Activated naive CD4-positive, alpha-beta T cell treated with anti-CD3 and anti-CD28 coated beads for 36 hours (primary cell): ENCODE measurements around the gene TNRC6C. TPM values are rescaled to one million over a fixed set of nuclear protein-coding genes. Genes with fewer than 3 reads are reported as not detected.

ENCODE experiments used
- CTCF ChIA-PET: fragments of 350-600 bp; sonication (Branson Sonifier 250); formaldehyde crosslinking; loops from one replicate; lab custom pipeline; 2021; ENCODE audit warnings: antibody characterized with exemption; lab: Charles Lee
- DNase-seq: peaks from one replicate; pipeline ENCODE4 v3.0.0-alpha.2; 2020
- H3K27ac Mint-ChIP-seq: one replicate; pipeline ENCODE4 v1.8.0; 2021; ENCODE audit warnings: mild to moderate bottlenecking, mixed read lengths
- H3K27me3 Mint-ChIP-seq: one replicate; pipeline ENCODE4 v1.8.0; 2021; ENCODE audit warnings: low read depth, mixed read lengths
- H3K36me3 Mint-ChIP-seq: one replicate; pipeline ENCODE4 v1.8.0; 2021; ENCODE audit warnings: low read depth, mixed read lengths
- H3K4me1 Mint-ChIP-seq: one replicate; pipeline ENCODE4 v1.8.0; 2021; ENCODE audit warnings: low read depth, mixed read lengths
- H3K4me3 Mint-ChIP-seq: one replicate; pipeline ENCODE4 v1.8.0; 2021; ENCODE audit warnings: mild to moderate bottlenecking, moderate library complexity, mixed read lengths
- H3K9me3 Mint-ChIP-seq: one replicate; pipeline ENCODE4 v1.8.0; 2021; ENCODE audit warnings: mixed read lengths
- intact Hi-C: fragments of 100-400 bp; cut with micrococcal nuclease; formaldehyde crosslinking; loops from one replicate; pipeline ENCODE4 v1.15.1; 2023
- total RNA-seq, 2 experiments: library from RNA; stranded (reverse); gene quantifications; one replicate each; pipeline ENCODE4 v1.2.3, GENCODE V29; 2021

Gene TNRC6C
- total RNA-seq, 2 experiments from 2014 or later, result 11.4 to 12.8 TPM

- no peak for DNase-seq
- H3K27me3 Mint-ChIP-seq, result no peaks in the 10 kb centered on the region
- no peaks in the 10 kb centered on the region for H3K9me3 Mint-ChIP-seq
- CTCF ChIA-PET, result no interaction called here
- H3K27ac Mint-ChIP-seq, result peak overlapping the region; percentile 46
- peaks cover 5% of the 10 kb centered on the region for H3K36me3 Mint-ChIP-seq
- intact Hi-C loops, result no loop called here
- no peak overlapping the region for H3K4me3 Mint-ChIP-seq
- H3K4me1 Mint-ChIP-seq, result peaks cover 57% of the 10 kb centered on the region
These were observed 183.8 kb downstream of the TNRC6C start for GRCh38 chr17:78142119-78142861.

GRCh38 chr17:78143214-78144146 lies 185.0 kb downstream of the TNRC6C start:
- Mint-ChIP-seq H3K27ac (no peak overlapping the region), H3K36me3 (peaks cover 3% of the 10 kb centered on the region), H3K27me3 (no peaks in the 10 kb centered on the region), H3K4me1 (peaks cover 55% of the 10 kb centered on the region), H3K9me3 (no peaks in the 10 kb centered on the region), H3K4me3 (no peak overlapping the region)
- intact Hi-C loops, result no loop called here
- no peak for DNase-seq
- CTCF ChIA-PET, result interaction anchor here (0.6 to 1.2 kb wide), 3 partner anchors 8 to 205 kb away, joined by 4 to 5 read pairs (median 4); no protein-coding TSS in a partner anchor

- H3K4me3 Mint-ChIP-seq, result no peak overlapping the region
- no peaks in the 10 kb centered on the region for H3K9me3 Mint-ChIP-seq
- H3K4me1 Mint-ChIP-seq, result peaks cover 53% of the 10 kb centered on the region
- no peak overlapping the region for H3K27ac Mint-ChIP-seq
- CTCF ChIA-PET, result interaction anchor here (0.6 to 1.2 kb wide), 4 partner anchors 9 to 204 kb away, joined by 3 to 5 read pairs (median 4); no protein-coding TSS in a partner anchor
- peaks cover 2% of the 10 kb centered on the region for H3K36me3 Mint-ChIP-seq
- intact Hi-C loops, result no loop called here
- DNase-seq, result no peak
- H3K27me3 Mint-ChIP-seq, result no peaks in the 10 kb centered on the region
These were observed 185.7 kb downstream of the TNRC6C start for GRCh38 chr17:78144147-78144719.

GRCh38 chr17:78144736-78145641 lies 186.5 kb downstream of the TNRC6C start:
- Mint-ChIP-seq H3K27me3 (no peaks in the 10 kb centered on the region), H3K4me3 (no peak overlapping the region), H3K27ac (no peak overlapping the region), H3K9me3 (no peaks in the 10 kb centered on the region), H3K4me1 (peaks cover 48% of the 10 kb centered on the region), H3K36me3 (peaks cover 1% of the 10 kb centered on the region)
- intact Hi-C loops, result no loop called here
- CTCF ChIA-PET, result interaction anchor here (0.8 to 1.2 kb wide), 3 partner anchors 10 to 32 kb away, joined by 3 to 5 read pairs (median 4); no protein-coding TSS in a partner anchor
- no peak for DNase-seq

DNA sequence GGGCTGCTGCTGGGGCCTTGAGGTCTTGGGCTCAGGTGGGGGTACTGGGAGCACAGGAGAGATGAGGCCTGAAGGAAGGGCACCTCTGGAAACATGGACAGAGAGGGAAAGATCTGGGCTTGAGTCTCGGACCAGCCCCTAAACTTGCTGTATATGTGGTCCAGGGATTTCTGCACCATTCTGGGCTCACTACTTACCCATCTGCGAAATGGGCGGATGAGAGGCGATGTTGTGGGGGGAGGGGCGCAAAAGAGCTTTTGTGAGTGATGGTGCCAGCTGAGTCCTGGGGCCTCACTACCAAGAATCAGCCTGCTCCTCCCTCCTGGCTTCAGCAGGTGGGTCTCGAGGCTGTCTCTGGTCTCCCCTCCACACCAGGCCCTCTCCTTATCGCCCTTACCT lies 188.0 kb downstream of the TNRC6C start:
- no peak for DNase-seq
- no peak overlapping the region for H3K4me3 Mint-ChIP-seq
- no peak overlapping the region for H3K27ac Mint-ChIP-seq
- H3K36me3 Mint-ChIP-seq, result no peaks in the 10 kb centered on the region
- no peaks in the 10 kb centered on the region for H3K27me3 Mint-ChIP-seq
- CTCF ChIA-PET, result interaction anchor here (1.0 to 1.1 kb wide), 3 partner anchors 11 to 61 kb away, joined by 3 to 4 read pairs (median 3); no protein-coding TSS in a partner anchor
- no peaks in the 10 kb centered on the region for H3K9me3 Mint-ChIP-seq
- intact Hi-C loops, result no loop called here
- peaks cover 40% of the 10 kb centered on the region for H3K4me1 Mint-ChIP-seq

GRCh38 chr17:78146881-78147280 lies 188.4 kb downstream of the TNRC6C start:
- intact Hi-C loops, result no loop called here
- Mint-ChIP-seq H3K4me3 (no peak overlapping the region), H3K27ac (peak overlapping the region; percentile 40), H3K9me3 (no peaks in the 10 kb centered on the region), H3K27me3 (no peaks in the 10 kb centered on the region), H3K4me1 (peaks cover 37% of the 10 kb centered on the region), H3K36me3 (no peaks in the 10 kb centered on the region)
- CTCF ChIA-PET, result interaction anchor here (1.0 to 1.1 kb wide), 3 partner anchors 11 to 62 kb away, joined by 3 to 4 read pairs (median 3); no protein-coding TSS in a partner anchor
- DNase-seq, result no peak

DNA sequence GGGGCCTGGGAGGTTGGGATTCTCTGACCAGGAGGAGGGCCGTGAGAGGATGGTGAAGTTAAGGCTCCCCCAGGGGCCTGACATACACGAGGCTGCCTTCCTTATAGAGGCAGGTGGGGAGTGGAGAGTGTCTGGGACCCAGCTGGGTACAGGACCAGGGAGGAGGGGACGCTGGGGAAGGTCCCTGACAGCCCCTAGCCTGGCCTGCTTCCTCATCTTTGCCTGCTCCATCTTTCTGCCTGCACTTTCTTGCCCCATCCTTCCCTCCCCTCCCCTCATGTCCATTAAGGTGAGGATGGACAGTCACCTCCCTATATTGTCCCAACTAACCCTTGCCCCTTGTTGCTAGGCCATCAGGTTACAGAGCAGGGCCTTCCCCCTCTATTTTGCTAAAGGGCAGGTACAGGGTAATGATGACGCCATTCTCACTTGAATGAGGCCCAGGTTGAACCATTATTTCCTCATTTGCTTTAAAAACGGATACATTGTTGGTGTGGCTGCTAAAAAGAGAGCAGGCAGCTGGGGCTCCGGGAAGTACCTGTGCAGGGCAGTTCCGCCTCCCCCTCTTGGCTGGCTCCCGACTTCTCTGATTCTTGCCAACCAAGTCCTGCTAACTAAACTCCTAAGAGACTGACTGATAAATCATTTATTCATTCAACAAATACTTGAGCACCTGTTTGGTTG lies 189.0 kb downstream of the TNRC6C start:
- intact Hi-C loops, result no loop called here
- Mint-ChIP-seq H3K27ac (peak overlapping the region; percentile 57), H3K4me3 (no peak overlapping the region), H3K4me1 (peaks cover 31% of the 10 kb centered on the region), H3K27me3 (no peaks in the 10 kb centered on the region), H3K9me3 (no peaks in the 10 kb centered on the region), H3K36me3 (no peaks in the 10 kb centered on the region)
- DNase-seq, result peak; percentile 67
- CTCF ChIA-PET, result interaction anchor here (1.0 to 1.1 kb wide), 5 partner anchors 10 to 62 kb away, joined by 3 to 4 read pairs (median 3); no protein-coding TSS in a partner anchor

GRCh38 chr17:78148286-78149016 lies 189.9 kb downstream of the TNRC6C start:
- CTCF ChIA-PET, result interaction anchor here (1.0 to 1.1 kb wide), 3 partner anchors 11 to 63 kb away, joined by 3 read pairs; no protein-coding TSS in a partner anchor
- peaks cover 24% of the 10 kb centered on the region for H3K4me1 Mint-ChIP-seq
- no peaks in the 10 kb centered on the region for H3K27me3 Mint-ChIP-seq
- no peak overlapping the region for H3K4me3 Mint-ChIP-seq
- DNase-seq, result no peak
- intact Hi-C loops, result no loop called here
- H3K36me3 Mint-ChIP-seq, result no peaks in the 10 kb centered on the region
- no peaks in the 10 kb centered on the region for H3K9me3 Mint-ChIP-seq
- no peak overlapping the region for H3K27ac Mint-ChIP-seq

DNA sequence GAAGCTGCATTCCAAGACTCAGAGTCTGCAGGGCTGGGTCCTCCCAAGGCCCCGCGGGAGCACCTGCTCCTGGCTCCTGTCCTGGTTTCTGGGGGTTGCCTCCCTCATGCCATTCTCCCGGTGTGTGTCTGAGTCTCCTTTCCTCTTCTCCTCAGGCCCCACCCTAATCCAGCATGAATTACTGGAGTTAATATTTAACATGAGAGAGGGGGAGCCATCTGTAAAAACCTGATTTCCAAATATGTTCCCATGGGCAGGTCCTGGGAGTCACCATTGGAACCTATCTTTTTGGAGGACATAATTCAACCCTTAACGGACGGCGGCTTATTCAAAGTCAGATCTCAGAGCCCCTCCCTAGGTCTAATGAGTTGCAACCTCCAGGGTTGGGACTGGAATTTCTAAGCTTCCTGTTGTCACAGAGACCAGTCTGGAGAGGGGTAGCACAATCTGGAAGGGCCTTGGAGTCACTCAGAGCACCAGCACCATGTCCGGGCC lies 193.1 kb downstream of the TNRC6C start:
- Mint-ChIP-seq H3K36me3 (no peaks in the 10 kb centered on the region), H3K4me1 (peaks cover 19% of the 10 kb centered on the region), H3K27ac (no peak overlapping the region), H3K4me3 (no peak overlapping the region), H3K27me3 (no peaks in the 10 kb centered on the region), H3K9me3 (no peaks in the 10 kb centered on the region)
- DNase-seq, result no peak
- intact Hi-C loops, result no loop called here
- CTCF ChIA-PET, result interaction anchor here (1.6 kb wide), 1 partner anchor 16 kb away, joined by 3 read pairs; no protein-coding TSS in a partner anchor
